ENCODE data around the gene EIF4G1.

GRCh38 chr3:184346480-184347190, 32.2 kb downstream of the EIF4G1 start:
- no peak for TF ChIP-seq CTCF (IDR thresholded peaks at IDR 0.05; ENCODE audit: poor library complexity)
- no peak for TF ChIP-seq EZH2 (IDR thresholded peaks at IDR 0.05; ENCODE audit: borderline replicate concordance)

All from hepatocyte (in vitro differentiated cells).